Mesodermal cell (in vitro differentiated cells): Measurements from ENCODE around the gene ADAMTSL5. TPM values are rescaled to one million over a fixed set of nuclear protein-coding genes. Genes with fewer than 3 reads are reported as not detected.

ENCODE experiments used
- H3K27ac ChIP-seq: 2 replicates; pipeline ENCODE4 v1.7.0; 2013; ENCODE audit warnings: mild to moderate bottlenecking, low read depth, low read length, moderate library complexity; ENCODE audit not compliant: severe bottlenecking
- H3K36me3 ChIP-seq: 2 replicates; pipeline ENCODE4 v1.7.1; 2013; ENCODE audit warnings: mild to moderate bottlenecking, low read length, moderate library complexity; ENCODE audit not compliant: control insufficient read depth, insufficient read depth
- H3K4me1 ChIP-seq: one replicate; pipeline ENCODE4 v1.7.1; 2013; ENCODE audit warnings: mild to moderate bottlenecking, low read length; ENCODE audit not compliant: insufficient read depth, control insufficient read depth, poor library complexity, severe bottlenecking
- H3K4me3 ChIP-seq: 2 replicates; pipeline ENCODE4 v1.7.0; 2013; ENCODE audit warnings: low read length, control low read depth, mild to moderate bottlenecking; ENCODE audit not compliant: insufficient read depth, poor library complexity, severe bottlenecking; ENCODE audit errors: extremely low read depth
- H3K9me3 ChIP-seq: 2 replicates; pipeline ENCODE4 v1.7.1; 2013; ENCODE audit warnings: mild to moderate bottlenecking, low read length, moderate library complexity; ENCODE audit not compliant: control insufficient read depth
- WGBS, 2 experiments: methylation state at CpG; one replicate each; pipeline ENCODE4 v1.1.5; 2013; ENCODE audit warnings: missing lambda C conversion rate in 2 of 2; ENCODE audit not compliant: insufficient coverage in 2 of 2; 5-methylcytosine and 5-hydroxymethylcytosine counted together
- polyA plus RNA-seq, 2 experiments: library from polyadenylated mRNA; stranded (reverse); fragments of 50-300 nt; gene quantifications; one replicate each; pipeline ENCODE4 v1.2.3, GENCODE V29; 2013

The ADAMTSL5 gene
- 2.0 TPM for polyA plus RNA-seq (2013, experiment 1 of 2)
- polyA plus RNA-seq (2013, experiment 2 of 2): 3.1 TPM

- no peak within 1 kb of the TSS for H3K27ac ChIP-seq
- no peaks in the 10 kb centered on the region for H3K36me3 ChIP-seq
- H3K4me3 ChIP-seq: peak within 1 kb of the TSS; percentile 42
- no peaks in the 10 kb centered on the region for H3K9me3 ChIP-seq
- peaks cover 8% of the 10 kb centered on the region for H3K4me1 ChIP-seq
- WGBS, 2 experiments: 2 to 4% methylated on average over 45 to 66 of the region's 78 CpGs
Observed at GRCh38 chr19:1512671-1513498, at the start of gene ADAMTSL5. ADAMTSL5 (minus strand) TSS chr19:1513019; CDS start chr19:1510943, 2,076 bp downstream.

- 96% methylated on average over 14 to 17 of the region's 17 CpGs for WGBS, 2 experiments
- H3K4me3 ChIP-seq: no peak overlapping the region
- H3K36me3 ChIP-seq: peaks cover 75% of the 10 kb centered on the region
- H3K27ac ChIP-seq: no peak overlapping the region
- H3K4me1 ChIP-seq: peaks cover 11% of the 10 kb centered on the region
- H3K9me3 ChIP-seq: no peaks in the 10 kb centered on the region
Observed at GRCh38 chr19:1561236-1561842, 48.5 kb upstream of the ADAMTSL5 start.

GRCh38 chr19:1560286-1560882 lies 47.6 kb upstream of the ADAMTSL5 start:
- H3K36me3 ChIP-seq: peaks cover 68% of the 10 kb centered on the region
- no peak overlapping the region for H3K4me3 ChIP-seq
- no peak overlapping the region for H3K27ac ChIP-seq
- H3K4me1 ChIP-seq: peaks cover 7% of the 10 kb centered on the region
- H3K9me3 ChIP-seq: no peaks in the 10 kb centered on the region
- WGBS, 2 experiments: 86 to 94% methylated on average over 11 to 25 of the region's 25 CpGs

- no peak overlapping the region for H3K27ac ChIP-seq
- no peak overlapping the region for H3K4me3 ChIP-seq
- H3K9me3 ChIP-seq: no peaks in the 10 kb centered on the region
- 87 to 95% methylated on average over 9 to 12 of the region's 12 CpGs for WGBS, 2 experiments
- peaks cover 3% of the 10 kb centered on the region for H3K4me1 ChIP-seq
- H3K36me3 ChIP-seq: peaks cover 60% of the 10 kb centered on the region
Observed at GRCh38 chr19:1558552-1558951, 45.7 kb upstream of the ADAMTSL5 start.

- Histone ChIP-seq H3K27ac (no peak overlapping the region), H3K36me3 (peaks cover 42% of the 10 kb centered on the region), H3K9me3 (no peaks in the 10 kb centered on the region), H3K4me1 (peaks cover 3% of the 10 kb centered on the region), H3K4me3 (no peak overlapping the region)
- 97% methylated on average over 55 to 64 of the region's 66 CpGs for WGBS, 2 experiments
Observed at GRCh38 chr19:1556390-1557070, 43.7 kb upstream of the ADAMTSL5 start.

- Histone ChIP-seq H3K9me3 (no peaks in the 10 kb centered on the region), H3K4me3 (no peak overlapping the region), H3K27ac (no peak overlapping the region), H3K36me3 (peaks cover 34% of the 10 kb centered on the region), H3K4me1 (peaks cover under 1% of the 10 kb centered on the region)
- 96 to 97% methylated on average over 98 to 113 of the region's 121 CpGs for WGBS, 2 experiments
Observed at GRCh38 chr19:1555487-1556389, 42.9 kb upstream of the ADAMTSL5 start.

GRCh38 chr19:1554968-1555367 lies 42.1 kb upstream of the ADAMTSL5 start:
- 95 to 97% methylated on average over 16 to 17 of the region's 24 CpGs for WGBS, 2 experiments
- Histone ChIP-seq H3K4me1 (no peaks in the 10 kb centered on the region), H3K4me3 (no peak overlapping the region), H3K36me3 (peaks cover 26% of the 10 kb centered on the region), H3K9me3 (no peaks in the 10 kb centered on the region), H3K27ac (no peak overlapping the region)

GRCh38 chr19:1553415-1553814 lies 40.6 kb upstream of the ADAMTSL5 start:
- H3K36me3 ChIP-seq: peaks cover 18% of the 10 kb centered on the region
- H3K4me3 ChIP-seq: no peak overlapping the region
- H3K27ac ChIP-seq: no peak overlapping the region
- H3K9me3 ChIP-seq: no peaks in the 10 kb centered on the region
- H3K4me1 ChIP-seq: no peaks in the 10 kb centered on the region
- 89% methylated on average over 9 to 10 of the region's 10 CpGs for WGBS, 2 experiments

- H3K4me3 ChIP-seq: no peak overlapping the region
- 90 to 96% methylated on average over 11 to 13 of the region's 17 CpGs for WGBS, 2 experiments
- no peak overlapping the region for H3K27ac ChIP-seq
- H3K9me3 ChIP-seq: no peaks in the 10 kb centered on the region
- H3K4me1 ChIP-seq: no peaks in the 10 kb centered on the region
- peaks cover 9% of the 10 kb centered on the region for H3K36me3 ChIP-seq
Observed at GRCh38 chr19:1551068-1552040, 38.5 kb upstream of the ADAMTSL5 start.
